GM19468 (cell line): Measurements from ENCODE around the gene SNRPB2.

Experiments
- ATAC-seq: cut with Tn5 transposase; IDR thresholded peaks from one replicate; pipeline ENCODE4 v1.9.1; 2021; ENCODE audit warnings: mild to moderate bottlenecking, moderate library complexity, moderate number of reproducible peaks; ENCODE audit not compliant: unreplicated experiment; ENCODE audit errors: extremely low read depth

SNRPB2 gene

DNA sequence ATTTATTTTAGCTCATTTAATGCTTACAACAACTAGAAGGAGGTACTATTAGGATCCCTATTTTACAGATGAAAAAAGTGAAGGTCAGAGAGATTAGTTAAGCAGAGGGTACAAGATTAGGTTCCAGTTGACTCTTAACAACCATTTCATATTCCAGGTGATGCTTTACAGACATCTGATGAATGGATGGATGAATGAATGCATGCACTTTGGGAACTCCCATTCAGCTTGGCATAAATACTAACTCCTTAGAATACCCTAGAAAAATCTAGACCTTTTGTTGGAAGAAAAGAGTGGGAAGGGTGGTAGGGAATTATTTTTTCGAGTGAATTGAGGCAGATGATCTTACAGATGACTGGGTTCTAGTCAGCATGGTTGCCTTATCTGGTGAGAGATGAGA is 746 bp upstream of the SNRPB2 start:
- ATAC-seq: no peak

DNA sequence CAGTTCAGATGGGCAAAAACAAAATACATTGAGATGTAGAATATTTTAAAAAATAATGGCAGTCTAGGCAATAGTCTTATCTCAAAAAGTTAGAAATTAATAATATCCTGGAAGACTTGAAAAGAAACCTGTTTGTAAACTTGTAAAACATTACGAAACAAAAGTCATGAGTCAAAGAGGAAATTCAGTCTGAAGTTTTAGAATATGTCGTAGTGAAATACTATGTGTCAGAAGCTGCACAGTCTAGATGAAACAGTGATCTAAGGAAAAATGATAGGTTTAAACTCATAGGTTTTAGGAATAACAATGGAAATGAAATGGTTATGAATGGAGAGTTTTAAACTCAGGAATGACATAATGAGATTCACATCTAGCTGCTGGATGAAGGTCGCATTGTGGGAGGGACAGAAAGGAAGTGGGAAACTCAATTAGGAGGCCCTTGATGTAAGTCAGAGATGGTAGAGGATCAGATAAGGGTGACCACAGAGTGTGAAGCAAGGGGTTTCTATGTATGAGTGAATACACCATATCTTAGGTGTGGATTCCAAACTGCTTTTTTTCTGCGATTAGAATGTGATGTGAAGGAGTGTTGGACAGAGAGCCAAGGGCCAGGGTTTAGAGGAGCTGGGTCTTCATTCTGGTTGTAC is 2.8 kb downstream of the SNRPB2 start:
- ATAC-seq: no peak

DNA sequence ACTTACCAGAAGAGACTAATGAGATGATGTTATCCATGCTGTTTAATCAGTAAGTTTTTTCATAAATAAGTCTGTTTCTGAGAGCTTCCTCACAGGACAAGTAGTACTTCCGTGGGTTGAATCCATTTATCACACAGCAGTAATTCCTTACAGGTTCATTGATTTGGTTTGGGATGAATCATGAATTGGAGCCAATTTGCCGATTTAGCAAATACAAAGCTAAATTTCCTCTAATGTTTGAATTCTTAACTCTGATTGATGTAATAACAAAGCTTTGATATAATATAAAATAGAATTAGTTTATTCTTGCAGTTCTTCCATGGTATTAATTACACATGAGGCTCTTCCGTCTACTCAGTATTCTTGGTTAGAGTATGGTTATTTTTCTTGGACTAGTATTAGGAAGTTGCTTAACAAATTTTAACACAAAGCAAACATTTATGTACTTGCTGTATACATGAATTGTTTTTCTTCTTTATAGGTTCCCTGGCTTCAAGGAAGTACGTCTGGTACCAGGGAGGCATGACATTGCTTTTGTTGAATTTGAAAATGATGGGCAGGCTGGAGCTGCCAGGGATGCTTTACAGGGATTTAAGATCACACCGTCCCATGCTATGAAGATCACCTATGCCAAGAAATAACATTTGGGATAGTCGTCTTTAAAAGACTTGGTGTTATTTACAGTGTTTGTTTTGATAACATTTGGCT is 10.7 kb downstream of the SNRPB2 start:
- ATAC-seq: no peak

DNA sequence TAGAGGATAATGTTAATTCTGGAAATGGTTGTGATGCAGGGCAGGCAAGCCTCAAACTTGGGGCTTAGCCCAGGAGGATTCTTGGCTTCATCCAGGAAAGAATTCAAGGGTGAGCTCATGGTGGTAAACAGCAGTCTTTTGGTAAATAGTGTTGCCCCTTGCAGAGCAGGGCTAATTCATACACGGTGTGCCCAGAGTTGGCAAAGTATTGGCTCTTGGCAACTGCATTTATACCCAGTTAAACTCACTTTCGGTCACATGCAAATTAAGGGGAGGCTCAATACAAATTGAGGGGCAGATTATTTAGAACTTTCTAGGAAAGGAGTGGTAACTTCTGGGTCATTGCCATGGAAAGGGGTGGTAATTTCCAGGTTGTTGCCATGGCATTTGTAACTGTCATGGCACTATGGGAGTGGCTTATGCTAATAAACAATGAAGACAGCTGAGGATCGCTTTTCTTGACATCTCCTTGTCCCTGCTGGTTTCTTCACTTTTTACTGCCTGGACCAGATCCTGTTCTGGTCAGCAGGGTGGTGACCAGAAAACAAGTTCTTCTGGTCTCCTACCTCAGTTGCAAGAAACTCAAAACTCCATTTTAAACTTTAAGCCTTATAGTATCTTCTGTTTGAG is 14.5 kb downstream of the SNRPB2 start:
- ATAC-seq: no peak

DNA sequence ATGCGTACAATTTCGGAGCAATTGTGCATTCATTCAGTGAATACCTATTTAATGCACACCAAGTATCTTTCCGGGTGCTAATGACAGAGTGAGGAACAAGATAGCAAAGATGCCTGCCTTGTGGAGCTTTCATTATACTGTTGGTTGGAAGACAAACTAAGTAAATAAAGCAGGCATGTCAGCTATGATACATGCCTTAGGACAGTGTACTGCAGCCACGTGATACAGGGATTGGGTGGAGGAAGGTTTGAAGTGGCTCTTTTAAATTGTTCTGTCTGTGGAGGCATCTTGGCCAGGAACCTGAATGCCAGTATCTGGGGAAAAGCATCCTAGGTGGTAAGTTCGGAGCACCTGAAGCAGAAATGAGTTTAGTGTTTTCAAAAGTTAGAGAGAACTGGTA is 15.4 kb downstream of the SNRPB2 start:
- no peak for ATAC-seq

DNA sequence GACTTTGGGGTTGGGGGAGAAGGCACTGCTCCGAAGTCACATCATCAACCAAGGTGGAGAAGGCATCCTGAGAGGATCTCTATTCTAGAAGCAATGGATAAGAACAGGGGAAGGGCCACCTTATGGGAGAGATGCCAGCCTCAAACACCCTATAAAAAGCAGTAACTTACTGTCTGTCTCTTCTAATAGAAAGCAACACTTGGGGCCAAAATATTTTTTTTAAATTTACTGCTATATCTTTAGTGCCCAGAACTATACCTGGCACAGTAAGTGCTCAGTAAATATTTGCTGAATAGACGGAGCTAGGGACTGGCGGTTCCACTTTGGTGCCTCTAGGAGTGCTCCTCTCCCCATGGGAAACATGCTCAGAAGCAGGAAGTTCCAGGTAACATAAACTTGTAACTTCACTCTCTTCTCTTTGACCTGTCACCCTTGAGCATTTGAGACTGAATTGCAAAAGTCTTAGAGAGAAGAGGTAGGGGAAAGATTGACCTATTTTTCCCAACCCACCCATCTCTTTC is 17.5 kb downstream of the SNRPB2 start:
- ATAC-seq: no peak

DNA sequence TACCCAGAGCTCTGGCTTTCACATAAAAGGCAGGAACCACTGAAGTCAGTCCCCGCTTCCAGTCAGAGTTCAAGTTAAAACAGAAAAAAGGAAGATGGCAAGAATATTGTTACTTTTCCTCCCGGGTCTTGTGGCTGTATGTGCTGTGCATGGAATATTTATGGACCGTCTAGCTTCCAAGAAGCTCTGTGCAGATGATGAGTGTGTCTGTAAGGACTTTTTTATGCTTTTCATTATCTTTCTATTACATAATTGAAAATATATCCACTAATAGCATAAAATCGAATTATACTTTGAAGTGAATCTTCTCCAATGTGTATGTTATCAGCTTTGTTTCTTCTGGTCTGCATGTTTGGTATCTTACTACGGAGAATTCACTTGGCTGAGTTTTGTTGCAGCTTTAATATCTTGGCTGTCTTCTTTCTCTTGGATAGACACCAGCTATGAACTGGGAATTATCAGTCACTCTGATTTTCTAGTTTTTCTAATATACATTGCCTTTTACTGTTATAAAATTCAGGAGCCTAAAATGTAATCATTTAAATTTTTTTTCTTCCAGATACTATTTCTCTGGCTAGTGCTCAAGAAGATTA is 18.6 kb downstream of the SNRPB2 start, which contains the start of gene OTOR:
Gene OTOR, plus strand, starts transcription at position 51 of the 593 bp plus-strand sequence. Its CDS starts 44 bp downstream, at position 95.
- no peak for ATAC-seq

DNA sequence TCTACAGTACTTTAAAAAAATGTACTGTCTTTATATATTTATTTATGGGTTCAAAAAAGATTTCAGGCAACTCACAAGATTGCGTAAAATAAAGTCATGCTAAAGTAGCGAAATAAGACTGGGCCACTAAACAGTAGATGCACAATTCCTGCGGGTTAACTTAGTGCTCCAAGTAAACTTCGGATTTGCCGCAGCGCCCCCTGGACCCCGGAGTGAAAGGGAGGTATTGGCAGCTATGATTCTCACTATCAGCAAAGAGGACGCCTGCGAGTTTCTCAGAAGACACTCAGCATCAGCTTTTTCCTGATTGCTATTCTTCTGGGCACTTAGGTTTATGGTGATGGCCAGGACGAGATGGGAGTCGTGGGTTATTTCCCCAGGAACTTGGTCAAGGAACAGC is 19.7 kb downstream of the SNRPB2 start:
- ATAC-seq: no peak

DNA sequence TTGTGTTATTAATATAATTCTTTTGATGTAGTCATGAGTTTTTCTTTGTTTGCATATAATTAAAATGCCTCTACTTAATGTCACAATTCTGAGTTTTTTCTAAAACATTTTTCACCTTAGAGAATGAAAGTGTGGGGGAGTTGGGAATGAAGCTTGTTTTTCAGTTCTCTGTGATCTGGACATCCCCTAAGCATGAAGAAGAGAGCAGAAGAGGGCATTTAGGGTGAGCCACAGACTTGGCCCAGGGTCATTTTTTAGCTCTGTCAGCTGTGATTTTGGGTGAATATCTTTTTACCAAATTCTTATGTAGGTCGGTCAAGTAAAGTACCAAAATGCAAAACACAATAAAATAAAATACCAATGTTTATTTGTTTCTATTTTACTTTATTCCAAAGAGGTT is 22.3 kb downstream of the SNRPB2 start:
- no peak for ATAC-seq

DNA sequence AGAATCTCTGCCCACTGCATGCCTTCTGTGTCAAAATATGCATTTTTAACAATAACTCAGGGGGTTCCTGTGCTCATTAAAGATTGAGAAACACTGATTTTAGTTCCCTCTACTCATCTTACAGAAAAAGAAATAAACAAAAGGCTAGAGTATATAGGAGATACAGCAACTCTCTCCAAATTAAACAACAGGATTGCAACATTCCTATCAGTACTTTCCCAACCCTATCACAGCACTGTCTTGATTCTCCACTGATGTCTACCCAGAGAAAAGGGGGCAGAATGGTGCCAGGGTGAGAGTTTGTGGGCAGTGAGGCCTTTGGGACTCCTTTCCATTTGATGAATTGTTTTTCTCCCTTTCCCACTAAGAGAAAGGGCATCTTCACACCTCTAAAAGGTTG is 23.1 kb downstream of the SNRPB2 start:
- ATAC-seq: no peak

DNA sequence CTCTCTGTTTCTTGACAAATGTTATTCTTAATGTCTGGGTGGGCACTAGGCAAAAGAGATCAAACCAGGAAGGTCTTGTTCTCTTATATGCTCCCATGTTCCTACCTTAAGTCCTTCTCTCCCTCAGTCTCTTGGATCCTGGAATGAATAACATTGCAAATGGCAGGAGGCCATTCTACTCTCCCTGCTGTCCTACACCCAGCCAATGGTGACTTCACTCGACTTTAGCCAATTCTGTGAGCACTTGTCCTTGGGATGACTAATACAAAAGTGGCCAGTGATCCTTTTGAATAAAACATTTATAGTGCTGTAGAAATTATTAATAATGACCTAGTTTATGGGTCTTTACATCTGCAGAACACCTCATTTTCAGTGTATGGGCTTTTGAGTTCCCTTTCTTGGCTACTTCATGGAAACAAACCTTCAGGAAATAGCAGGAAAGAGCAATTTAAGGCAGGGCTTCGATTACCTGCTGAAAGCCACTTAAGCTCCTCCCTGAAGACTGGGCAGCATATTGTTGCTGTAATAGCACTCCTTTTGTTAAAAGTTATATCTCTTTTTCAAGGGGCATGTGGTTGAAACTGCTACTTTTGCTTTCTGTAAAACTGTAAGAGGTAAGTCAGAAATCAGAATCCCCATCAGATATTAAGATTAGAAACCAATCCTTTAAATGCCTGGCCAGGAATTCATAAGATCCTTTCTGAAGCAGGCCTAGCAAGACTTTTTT is 28.8 kb downstream of the SNRPB2 start:
- no peak for ATAC-seq

DNA sequence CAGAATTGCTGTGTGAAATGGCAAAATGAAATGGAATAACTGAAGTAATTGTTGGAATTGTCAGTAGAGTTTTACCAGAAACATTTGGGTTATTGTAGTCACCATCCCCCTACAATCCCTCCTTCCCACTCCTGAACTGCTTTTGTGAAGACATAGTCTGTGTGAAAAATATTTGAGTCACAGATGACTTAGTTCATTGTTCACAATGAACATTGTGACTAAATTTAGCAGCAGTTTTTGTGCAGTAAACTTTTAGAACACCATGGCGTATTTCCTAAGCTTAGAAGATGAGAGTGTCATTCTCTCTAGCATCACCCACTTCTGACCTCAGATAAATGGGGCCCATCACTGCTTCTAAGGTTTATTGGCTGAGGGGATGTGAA is 29.3 kb downstream of the SNRPB2 start:
- no peak for ATAC-seq

DNA sequence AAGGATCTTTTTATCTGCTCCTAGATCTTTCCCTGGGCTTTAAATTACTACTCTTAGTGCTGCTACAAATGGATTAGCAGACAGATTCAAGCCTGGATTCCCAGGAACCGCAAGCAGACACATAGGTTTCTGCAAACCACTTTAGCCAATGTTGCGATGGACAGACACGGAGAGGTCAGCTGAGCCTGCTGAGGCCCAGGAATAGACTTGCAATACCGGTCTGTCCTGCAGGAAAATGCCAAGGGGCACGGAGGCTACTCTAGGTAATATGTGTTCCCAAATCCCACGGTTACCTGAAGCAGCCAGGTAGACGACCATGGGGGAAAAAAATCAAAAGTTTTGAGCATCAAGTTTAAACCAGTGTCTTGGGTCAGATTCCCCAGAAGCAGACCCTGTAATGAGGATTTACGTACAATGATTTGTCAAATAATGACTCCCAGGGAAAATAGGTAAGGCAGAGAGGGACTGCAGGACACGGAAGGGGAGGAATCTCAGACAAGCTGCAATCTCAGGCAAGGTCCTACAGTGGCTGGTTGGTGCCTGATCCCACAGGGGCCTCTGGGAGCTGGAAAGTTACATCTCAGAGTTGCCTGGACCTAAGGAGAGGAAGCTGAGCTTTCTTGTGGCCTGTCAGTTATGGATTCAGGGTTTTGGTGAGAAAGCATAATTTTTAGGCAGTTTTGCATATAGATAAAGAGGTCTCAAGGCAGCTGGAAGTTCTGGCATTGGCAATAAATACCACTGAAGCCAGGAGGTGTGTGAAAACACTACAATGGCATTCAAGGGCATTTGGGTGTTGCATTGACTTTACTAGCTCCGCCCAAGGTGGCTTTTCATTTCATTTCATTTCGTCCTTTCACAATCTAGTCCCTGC is 30.8 kb downstream of the SNRPB2 start:
- ATAC-seq: no peak

DNA sequence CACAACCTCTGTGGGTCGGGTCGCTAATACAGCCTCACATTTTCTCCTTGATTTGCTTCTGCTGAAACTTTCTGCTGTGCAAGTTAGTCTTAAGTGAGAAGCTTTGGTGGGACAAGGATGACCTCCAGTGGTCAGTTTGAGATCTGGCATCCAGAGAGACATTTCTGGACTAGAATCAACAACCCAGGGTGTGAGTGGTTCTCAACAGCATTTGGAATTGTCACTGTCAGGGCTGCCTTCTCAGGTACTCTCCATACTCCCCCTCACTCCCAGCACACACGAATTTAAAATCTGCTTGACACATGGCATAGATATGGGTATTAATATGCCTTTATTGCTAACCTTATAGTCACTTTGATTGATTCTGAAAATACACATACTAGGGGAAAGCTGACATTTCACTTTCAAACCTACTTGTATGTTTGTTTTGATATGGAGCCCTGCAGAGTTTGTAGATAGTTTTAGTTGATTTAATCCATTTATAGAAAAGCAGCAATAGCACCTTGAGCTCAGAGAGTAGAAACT is 31.5 kb downstream of the SNRPB2 start:
- no peak for ATAC-seq

DNA sequence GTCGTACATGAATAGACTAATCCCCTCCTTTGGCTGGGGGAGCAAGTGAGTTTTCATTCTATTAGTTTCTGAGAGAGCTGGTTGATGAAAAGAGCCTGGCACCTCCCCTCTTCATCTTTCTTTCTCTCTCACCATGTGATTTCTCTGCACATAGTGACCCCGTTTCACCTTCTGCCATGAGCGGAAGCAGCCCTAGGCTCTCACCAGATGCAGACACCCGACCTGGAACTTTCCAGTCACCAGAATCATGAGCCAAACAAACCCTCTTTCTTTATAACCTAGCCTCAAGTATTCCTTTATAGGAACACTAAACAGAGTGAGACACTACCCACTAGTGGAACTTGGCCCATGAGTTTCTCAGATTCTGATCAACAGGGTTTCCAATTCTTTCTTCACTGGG is 34.7 kb downstream of the SNRPB2 start:
- ATAC-seq: no peak

DNA sequence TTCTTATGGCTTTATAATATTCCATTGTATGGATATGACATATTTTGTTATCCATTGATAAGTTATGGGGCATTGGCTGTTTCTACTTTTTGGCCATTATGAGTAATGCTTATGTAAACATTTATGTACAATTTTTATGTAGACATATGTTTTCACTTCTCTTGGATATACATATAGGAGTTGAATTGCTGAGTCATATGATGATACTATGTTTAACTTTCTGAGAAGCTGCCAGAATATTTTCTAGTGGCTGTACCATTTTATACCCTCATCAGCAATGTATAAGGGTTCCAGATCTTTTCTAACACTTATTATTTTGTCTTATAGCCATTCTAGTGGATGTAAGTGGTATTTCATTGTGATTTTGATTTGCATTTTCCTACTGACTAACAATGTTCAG is 41.4 kb downstream of the SNRPB2 start:
- ATAC-seq: no peak

DNA sequence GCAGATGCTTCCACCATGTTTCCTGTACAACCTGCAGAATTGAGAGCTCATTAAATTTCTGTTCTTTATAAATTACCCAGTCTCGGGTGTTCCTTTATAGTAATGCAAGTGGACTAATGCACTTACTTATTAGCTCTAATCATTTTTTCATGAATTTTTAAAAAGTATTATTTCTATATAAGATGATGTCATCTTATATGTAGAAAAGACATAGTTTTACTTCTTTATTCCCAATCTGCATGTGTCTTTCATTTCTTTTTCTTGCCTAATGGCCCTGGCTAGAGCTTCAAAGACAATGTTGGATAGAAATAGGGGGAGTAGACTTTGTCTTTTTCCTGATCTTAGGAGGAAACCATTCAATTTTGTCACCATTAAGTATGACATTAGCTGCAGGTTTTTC is 46.1 kb downstream of the SNRPB2 start:
- ATAC-seq: no peak

DNA sequence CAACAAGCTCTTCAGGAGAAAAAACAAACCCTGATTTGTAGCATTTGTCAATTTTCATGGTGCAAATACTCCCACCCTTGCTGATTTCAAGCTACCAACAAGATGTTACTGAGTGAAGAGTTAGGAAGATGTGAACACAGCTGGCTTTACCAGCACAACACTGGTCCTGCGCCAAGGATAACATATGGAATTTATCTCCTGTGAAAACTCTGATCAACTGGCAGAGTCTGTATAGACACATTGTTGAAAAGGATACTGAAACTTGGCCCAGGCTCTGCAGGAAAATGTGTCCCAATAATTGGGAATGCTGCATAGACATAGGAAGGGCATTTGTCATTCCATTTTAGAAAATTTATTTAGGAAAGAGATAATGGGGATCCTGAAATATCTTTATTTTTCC is 47.3 kb downstream of the SNRPB2 start:
- ATAC-seq: no peak

DNA sequence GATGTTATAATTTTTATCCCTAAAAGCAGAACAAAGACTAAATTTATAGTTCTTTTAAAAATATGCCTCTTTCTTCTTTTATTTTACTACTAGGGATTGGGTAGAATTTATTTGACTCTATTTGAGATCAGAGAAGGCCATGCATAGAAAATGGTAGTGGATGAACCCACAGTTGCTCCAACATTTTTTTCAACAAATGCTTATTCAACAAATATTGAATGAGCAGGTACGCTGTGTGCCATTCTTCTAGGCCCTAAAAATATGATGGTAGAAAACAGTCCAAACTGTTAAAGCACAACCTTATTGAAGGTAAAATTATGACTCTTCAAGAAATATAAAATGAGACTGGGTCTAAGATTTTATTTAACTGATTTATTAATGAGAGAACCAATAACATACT is 48.3 kb downstream of the SNRPB2 start:
- ATAC-seq: no peak
